NCI-H1417 (cell line): ENCODE data around the gene P2RX5.
A peak's percentile ranks its signal among the peaks of the same experiment; 100 is the strongest.

Experiments
- DNase-seq, 3 experiments: peaks; one replicate each; lab custom pipeline; 2025; lab: John Stamatoyannopoulos, UW

The P2RX5 gene

DNA sequence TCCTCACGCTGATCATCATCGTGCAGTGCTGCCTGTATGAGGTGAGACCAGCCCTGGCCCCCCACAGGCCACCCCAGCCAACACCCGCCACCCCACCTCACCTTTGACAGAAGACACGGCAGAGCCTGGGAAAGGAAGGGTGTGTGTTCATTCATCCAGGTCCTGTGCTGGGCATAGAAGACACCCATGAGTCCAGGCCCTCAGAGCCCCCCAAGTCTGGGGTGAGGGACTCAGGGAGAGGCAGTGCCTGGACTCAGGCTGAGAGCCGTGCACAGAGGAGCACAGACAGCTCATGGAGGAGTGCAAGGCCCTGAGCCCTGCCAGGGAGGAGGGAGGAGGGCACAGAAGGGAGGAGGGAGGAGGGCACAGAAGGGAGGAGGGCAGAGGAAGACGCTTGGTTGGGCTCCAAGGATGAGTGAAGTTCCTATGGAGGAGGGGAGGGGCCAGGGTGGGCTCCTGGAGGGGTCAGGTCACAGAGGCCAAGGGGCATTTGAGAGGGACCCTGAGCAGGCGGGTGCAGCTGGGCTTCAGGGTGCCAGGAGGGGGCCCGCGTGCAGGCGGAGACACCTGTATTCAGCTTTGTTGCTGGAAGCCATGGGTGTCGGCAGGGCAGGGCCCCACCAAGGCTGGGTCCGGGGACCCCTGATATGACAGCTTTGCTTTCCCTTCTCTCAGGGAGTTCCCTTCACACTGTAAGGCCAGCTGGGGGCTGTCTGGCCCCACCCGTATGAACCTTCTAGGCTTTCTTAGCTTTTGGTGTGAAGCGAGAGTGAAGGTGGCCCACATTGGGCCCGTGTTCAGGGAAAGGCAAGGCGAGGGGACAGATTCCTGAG is 39.0 kb downstream of the P2RX5 start:
- DNase-seq = no peak

DNA sequence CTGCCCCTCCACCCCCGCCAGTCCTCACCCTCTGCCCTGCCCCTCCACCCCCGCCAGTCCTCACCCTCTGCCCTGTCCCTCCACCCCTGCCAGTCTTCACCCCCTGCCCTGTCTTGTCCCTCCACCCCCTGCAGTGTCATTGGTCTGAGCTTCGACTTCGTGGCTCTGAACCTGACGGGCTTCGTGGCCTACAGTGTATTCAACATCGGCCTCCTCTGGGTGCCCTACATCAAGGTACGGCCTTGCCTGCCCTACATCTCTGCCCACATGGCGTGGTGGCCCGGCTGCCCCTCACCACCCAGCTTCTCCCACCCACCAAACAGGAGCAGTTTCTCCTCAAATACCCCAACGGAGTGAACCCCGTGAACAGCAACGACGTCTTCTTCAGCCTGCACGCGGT is 39.6 kb downstream of the P2RX5 start:
- DNase-seq = no peak

DNA sequence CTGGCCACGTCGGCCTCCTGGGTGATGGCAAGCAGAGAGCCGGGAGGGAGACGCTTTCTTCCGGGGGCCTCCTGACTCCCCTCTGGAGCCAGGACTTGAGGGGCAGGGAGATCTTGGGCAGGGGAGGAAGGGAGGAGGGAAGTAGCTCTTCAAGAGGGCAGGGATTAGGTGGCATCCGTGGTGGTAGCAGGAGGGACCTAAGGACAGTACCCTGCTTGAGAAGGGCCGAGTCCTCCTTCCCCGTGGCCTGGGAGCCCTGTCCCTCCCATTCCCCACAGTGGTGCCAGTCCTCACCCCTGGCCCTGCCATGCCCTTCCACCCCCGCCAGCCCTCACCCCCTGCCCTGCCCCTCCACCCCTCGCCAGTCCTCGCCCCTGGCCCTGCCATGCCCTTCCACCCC is 40.2 kb downstream of the P2RX5 start:
- no peak for DNase-seq

DNA sequence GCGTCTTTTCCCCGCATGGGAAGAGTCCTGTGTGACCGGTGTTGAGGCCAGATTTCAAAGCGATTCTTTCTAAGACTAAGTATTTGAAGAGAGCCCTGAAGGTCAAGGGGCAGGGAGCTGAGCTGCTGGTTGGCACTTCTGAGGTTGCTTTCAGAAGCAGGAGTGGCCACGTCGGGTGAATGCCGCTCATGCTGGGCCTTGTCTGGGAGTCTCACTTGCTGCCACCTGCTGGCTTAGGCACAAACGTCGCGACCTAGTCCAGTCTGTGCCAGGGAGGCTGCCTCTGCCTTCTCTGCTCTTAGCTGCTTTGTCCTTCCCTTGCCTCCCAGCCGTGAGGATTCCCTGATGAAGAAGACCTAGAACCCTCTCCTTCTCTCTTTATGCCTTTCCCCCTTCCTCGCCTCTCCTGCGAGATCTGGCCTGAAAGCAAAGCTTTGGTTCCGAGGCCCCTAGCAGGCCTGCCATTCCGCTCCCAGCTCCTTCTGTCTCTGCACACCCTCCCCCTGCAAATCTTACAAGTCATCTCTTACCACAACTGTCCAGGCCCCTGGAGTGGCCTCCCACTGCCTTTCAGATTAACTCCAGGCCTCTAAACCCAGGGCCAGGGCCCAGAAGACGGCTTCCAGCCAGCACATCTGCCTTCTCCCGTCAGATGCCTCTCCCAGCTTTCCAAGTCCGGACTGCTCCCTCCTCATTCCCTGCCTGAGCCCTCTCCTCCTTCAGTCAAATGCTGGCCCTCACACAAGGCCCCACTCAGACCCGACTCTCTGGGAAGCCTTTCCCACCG is 48.0 kb downstream of the P2RX5 start:
- DNase-seq = peak; percentile 1 to 53 (median 17)

DNA sequence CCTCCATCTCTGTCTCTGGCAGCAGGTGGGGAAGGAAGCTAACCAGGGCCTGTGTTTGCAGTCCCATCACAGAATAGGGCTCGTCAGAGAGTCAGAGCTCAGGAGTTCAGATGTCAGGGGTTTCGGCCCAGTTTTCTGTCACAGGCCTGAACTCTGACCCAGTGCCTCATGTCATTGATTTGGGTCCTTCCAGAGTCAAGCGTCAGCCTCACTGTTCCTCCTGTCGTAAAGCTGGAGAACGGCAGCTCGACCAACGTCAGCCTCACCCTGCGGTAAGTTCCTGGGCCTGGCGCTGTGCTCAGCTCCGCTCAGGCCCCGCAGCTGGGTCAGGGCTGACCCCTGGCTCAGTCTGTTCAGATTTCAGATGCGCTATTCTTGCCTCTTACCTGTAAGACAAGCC is 48.7 kb downstream of the P2RX5 start:
- DNase-seq = no peak

DNA sequence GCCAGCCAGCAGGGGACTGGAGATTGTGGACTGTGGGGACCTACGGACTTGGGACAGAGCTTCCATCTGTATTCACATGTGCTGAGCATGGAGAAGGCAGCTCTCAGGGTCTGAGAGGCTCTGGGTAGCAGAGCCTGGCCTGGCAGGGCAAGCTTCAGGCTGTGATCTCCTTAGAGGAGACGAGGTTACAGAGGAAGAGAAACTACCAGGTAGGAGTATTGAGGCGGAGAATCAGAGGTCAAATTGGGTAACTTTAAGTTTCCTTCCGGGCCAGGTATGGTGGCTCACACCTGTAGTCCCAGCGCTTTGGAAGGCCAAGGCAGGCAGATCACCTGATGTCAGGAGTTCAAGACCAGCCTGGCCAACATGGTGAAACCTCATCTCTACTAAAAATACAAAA is 50.6 kb downstream of the P2RX5 start:
- peak in 1 of 3 experiments; percentile 13 for DNase-seq

DNA sequence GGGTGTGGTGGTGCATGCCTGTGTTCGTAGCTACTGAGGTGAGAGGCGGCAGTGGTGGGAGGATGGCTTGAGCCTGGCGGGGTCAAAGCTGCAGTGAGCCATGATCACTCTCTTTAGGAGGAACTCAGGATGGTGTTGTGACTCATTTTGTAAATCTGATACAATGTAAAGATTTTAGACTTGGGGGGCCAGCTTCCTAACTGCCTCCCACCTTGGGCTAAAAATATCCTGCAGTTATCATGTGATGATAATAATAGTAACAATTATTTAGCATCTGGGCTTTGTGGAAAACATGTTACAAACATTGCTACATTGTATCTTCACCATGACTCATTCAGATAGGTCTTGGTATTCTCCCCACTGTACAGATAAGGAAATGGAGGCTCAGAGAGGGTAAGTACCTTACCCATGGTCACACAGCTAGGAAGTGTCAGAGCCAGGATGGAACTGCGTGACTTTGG is 52.0 kb downstream of the P2RX5 start:
- no peak for DNase-seq

DNA sequence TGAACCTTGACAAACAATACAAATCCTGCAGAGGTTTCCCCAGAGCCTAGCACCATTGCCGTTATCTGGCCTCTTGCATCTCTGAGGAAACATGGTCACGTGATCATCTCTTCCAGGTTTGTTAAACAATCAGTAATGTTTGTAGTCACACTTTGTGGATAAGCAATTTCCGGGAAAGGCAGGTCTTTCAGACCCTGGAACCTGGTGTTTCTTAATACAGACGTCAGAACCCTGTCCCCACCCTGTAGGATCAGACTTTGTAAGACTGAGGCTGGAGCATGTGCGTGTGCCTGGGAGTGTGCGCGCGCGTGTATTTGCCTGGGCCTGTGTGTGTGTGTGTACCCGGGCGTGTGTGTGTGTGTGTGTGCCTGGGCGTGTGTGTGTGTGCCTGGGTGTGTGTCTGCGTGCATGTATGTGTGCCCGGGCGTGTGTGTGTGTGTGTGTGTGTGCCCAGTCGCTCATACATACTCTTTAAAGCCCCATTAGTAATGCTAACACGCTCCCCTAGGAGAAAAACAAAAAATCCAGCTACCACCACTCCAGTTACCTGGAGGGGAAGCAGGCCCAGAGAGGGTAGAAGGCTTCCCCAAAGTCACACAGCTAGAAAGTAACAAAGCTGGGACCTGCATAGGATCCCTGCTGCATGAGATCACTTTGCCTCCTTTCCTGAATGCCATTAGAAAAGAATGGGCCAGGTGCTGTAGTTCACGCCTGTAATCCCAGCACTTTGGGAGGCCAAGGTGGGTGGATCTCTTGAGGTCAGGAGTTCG is 54.1 kb downstream of the P2RX5 start:
- no peak for DNase-seq

DNA sequence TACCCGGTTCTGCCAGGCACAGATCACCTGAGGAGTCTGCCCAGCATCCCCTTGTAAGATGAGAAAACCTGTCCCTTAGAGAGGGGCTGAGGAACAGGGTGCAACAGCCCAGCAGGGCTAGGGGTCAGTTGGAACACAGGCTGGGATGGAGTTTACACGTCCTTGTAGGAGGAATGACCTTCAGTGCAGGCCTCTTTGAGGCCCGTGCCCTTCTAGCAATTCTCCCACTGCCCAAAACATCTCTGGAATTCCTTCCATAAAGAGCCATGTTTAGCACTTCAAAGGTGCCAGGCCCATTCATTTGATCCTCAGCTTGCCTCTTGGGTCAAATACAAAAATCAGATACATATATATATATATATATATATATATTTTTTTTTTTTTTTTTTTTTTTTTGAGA is 54.9 kb downstream of the P2RX5 start:
- DNase-seq = no peak

DNA sequence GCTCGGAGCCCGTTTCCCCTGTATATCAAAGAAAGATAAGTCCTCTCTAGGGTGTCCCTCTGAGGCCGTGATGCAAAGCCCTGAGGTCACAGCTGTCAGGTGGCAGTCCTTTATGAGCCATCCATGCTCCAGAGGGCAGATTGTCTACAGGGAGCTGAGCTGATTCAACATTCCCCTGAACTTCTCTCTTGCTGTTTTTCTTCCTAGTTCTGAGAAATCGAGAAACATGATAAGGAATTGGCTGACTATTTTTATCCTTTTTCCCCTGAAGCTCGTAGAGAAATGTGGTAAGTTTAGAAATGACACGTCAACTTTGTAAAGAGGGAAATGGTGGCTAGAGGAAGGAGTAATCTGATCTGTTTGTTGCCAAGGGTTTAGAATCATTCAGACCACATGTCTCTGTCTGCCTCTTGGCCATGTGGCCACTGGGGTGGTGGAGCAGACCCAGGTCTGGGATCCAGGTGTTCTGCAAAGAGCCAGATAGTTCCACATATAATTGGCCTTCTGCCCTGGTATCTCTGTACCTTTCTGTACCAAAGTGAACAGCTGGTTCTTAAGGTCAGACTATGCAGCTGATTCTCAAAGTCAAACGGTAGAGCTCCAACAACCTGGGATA is 55.9 kb downstream of the P2RX5 start:
- DNase-seq = no peak

DNA sequence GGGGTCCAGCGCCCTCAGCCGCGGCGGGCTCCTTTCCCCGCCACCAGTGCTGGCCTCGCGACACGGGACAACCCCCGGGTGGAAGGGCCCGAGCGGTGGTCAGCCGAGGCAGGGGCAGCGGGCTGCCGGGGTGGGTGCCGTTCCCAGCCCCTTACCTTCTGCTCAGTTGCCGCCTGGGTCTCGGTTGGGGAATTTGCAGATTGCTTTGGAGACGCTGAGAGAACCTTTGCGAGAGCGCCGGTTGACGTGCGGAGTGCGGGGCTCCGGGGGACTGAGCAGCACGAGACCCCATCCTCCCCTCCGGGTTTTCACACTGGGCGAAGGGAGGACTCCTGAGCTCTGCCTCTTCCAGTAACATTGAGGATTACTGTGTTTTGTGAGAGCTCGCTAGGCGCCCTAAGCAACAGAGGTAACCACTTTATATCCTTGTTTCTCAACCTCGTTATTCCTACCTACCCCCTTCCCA is 59.0 kb downstream of the P2RX5 start:
- peak in 1 of 3 experiments; percentile 23 for DNase-seq

DNA sequence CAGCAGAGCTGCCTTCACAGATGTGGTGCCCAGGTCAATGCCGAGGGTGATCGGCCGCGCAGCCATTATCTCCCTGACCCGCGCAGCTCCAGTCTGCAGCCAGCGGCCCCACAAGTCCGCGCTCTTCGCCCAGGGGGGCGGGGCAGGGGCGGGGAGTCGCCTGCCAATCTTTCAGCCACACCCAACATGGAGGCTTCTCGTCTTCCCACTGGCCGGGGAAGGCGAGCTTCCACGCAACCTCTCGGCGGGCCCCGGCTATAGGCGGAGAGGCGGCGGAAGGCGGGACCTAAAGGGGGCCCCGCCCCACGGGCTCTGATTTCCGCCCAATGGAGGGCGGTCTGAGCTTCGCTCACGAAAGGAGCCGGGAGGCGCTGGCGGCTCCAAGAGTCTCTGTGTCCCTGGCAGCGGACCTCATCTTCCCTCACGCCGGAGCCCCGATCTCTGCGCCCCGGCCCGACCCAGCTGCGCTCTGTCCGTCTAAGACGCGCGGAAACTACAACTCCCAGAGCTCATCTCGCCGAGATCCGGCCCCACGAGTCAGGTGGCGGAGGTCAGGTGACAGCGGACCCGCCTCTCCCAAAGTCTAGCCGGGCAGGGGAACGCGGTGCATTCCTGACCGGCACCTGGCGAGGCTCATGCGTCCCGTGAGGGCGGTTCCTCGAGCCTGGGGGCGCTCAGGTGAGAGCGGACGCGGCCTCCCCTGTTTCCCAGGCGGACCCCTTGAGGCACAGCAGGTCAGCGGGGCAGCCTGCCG is 59.6 kb downstream of the P2RX5 start, which contains the start of the genes CTNS and SHPK:
CTNS (plus strand) TSS at position 607 of the 754 bp plus-strand sequence. CDS start 3,447 bp downstream, outside the sequence.
SHPK (minus strand) TSS at position 97 of the 754 bp plus-strand sequence; CDS start at position 66, 31 bp downstream.
- DNase-seq = peak; percentile 90 to 95 (median 92)

DNA sequence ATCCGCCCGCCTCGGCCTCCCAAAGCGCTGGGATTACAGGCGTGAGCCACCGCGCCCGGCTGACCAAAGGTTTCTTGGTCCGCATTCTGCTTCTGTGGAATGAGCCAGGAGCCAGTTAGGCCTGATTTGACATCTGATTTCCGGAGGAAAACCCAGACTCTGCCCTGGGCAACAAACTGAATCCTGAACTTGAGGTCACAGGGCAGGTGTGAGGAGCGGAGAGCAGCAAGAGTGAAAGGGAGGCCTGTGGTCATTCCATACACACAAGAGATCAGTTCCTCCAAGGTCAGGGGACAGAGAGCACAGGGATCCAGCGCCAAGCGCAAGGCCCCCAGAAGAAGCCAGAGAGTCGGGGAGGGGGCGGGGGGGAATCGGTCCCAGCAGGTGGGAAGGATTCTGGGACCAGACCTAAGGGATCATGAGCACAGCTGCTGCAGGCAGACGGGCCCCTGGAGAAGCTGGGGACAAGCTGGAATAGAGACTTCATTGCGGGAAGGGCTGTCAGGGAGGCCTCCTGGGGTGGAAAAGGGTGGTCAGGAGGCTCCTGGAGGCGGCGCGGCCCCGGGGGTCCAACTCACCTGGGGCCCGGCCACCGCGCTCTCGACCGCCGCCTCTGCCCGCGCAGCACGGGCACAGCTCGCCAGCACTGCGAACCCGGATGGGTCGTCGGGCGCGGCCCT is 60.3 kb downstream of the P2RX5 start:
- DNase-seq = no peak

DNA sequence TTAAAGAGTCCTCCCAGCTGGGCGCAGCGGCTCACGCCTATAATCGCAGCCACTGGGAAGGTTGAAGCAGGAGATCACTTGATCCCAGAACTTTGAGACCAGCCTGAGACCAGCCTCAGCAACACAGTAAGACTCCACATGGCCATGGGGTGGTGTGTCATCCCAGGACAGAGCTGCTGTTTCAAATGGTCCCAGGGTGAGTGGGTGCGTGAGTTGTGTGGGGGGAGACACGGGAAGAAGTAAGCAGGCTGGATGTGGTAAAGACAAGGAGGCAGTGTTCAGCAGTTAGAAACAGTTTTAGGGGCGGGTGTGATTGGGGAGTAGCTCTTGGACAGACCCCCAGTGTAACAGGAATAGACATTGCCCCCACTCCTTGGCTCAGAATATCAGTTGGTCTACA is 63.7 kb downstream of the P2RX5 start:
- no peak for DNase-seq

DNA sequence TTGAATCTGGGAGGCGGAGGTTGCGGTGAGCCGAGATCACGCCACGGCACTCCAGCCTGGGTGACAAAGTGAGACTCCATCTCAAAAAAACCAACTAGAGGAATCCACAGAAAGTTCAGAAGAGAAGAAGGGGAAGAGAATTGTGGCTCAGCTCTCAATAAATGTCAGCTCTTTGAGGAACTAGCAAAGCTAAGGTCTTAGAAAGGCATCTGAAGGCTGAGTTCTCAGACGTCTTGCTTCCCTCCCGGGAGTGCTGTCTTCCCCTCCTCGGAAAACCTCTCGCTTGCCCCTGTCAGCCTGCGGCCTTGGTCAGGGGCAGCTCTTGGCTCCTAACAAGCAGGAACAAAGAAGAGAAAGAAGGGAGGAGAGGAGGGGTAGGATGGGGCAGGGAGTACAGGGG is 65.2 kb downstream of the P2RX5 start:
- no peak for DNase-seq

DNA sequence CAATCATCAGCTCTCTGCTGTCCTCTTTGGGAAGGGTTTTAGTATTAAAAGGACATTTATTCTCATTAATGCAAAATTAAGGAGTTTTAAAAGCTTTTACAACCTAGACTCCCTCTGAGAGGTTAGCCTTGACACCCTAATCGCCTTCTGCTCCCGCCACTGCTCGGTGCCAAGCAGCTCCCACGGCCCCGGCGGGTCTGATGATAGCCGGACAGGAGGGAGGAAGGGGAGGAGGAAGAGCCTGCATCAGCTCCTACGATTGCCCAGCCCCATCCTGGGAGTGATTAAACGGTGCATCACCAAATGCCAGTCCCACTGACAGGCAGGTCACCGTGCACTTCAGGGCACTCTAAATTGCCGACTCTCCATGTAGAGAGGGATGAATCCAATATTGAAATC is 68.2 kb downstream of the P2RX5 start:
- no peak for DNase-seq

DNA sequence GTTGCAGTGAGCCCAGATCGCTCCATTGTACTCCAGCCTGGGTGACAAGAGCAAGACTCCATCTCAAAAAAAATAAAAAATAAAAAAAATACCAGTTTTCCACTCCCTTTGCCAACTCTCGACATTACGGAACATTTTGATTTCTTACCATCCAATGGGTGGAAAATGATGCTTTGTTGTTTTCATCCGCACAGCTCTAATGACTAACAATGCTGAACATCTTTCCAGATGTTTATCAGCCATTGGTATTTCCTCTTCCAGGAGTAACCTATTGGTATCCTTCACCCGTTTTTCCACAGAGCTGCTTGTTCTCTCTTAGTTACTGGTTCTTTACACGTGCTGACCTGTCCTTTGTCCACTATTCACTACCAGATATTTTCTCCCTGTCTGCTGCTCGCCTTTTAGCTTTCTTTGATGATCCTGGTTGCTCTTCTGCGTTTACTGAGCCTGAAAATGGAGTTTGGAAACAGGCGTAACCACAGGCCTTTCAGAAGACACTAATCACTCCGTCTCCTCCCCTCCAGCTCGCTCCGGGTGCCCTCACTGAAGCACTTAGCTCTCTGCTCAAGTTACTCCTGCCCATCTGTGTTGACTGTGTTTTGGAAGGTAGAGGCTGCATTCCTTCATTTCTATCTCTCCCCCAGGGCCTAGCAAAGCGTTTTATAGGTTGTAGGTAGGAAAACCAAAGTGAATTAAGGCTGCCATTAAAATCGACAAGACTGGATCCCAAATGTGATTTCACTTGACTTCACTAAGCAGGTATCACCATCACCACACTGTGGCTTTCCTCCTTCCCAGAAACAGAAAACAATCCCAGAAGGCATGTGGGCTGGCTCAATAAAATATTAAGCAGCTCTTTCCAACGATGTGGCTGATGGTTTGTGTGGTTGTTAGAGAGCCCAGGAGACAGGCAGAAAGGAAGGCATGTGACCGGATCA is 68.9 kb downstream of the P2RX5 start:
- DNase-seq = peak in 1 of 3 experiments; percentile 50
